OCI-LY3 (cell line): Measurements from ENCODE around the gene ZNF776.

Experiments used
- CTCF ChIP-seq: fragments of 200-600, 300-600 bp; sonication (generic); IDR thresholded peaks from 2 replicates; pipeline ENCODE4 v1.5.1; 2014; ENCODE audit warnings: antibody characterized with exemption, low read length, low read depth
- EZH2phosphoT487 ChIP-seq: fragments of 200-600 bp; shearing (Covaris generic); IDR thresholded peaks from 2 replicates; pipeline ENCODE4 v1.6.1; 2018; ENCODE audit warnings: antibody characterized with exemption, mixed run types, low read depth

GRCh38 chr19:57720878-57721277, 25.7 kb upstream of the ZNF776 start:
- TF ChIP-seq EZH2phosphoT487 (no peak), CTCF (no peak)
